ENCODE data around the gene ELOVL2.

Gene ELOVL2

GRCh38 chr6:11056871-11057270 is 12.8 kb upstream of the ELOVL2 start:
- no peak for DNase-seq (ENCODE audit: low read depth)

- DNase-seq (ENCODE audit: low read depth), result no peak
Measured at GRCh38 chr6:11055127-11055627, 11.1 kb upstream of the ELOVL2 start.

GRCh38 chr6:11054722-11055121 is 10.6 kb upstream of the ELOVL2 start:
- no peak for DNase-seq (ENCODE audit: low read depth)

- no peak for DNase-seq (ENCODE audit: low read depth)
Measured at GRCh38 chr6:11053307-11053706, 9.2 kb upstream of the ELOVL2 start.

GRCh38 chr6:11050731-11051130 is 6.6 kb upstream of the ELOVL2 start:
- no peak for DNase-seq (ENCODE audit: low read depth)

- no peak for DNase-seq (ENCODE audit: low read depth)
Measured at GRCh38 chr6:11044712-11045167, 635 bp upstream of the ELOVL2 start.

GRCh38 chr6:11043378-11043960 is 636 bp downstream of the ELOVL2 start:
- no peak for DNase-seq (ENCODE audit: low read depth)

GRCh38 chr6:11042750-11043377 is 1.2 kb downstream of the ELOVL2 start:
- DNase-seq (ENCODE audit: low read depth), result no peak

GRCh38 chr6:11042025-11042749 is 1.9 kb downstream of the ELOVL2 start:
- no peak for DNase-seq (ENCODE audit: low read depth)

- DNase-seq (ENCODE audit: low read depth), result no peak
Measured at GRCh38 chr6:11040134-11040533, 4.0 kb downstream of the ELOVL2 start.

GRCh38 chr6:11039040-11039439 is 5.1 kb downstream of the ELOVL2 start:
- DNase-seq (ENCODE audit: low read depth), result no peak

GRCh38 chr6:11036977-11037430 is 7.1 kb downstream of the ELOVL2 start:
- DNase-seq (ENCODE audit: low read depth), result no peak

GRCh38 chr6:11036351-11036740 is 7.8 kb downstream of the ELOVL2 start:
- no peak for DNase-seq (ENCODE audit: low read depth)

- DNase-seq (ENCODE audit: low read depth), result no peak
Measured at GRCh38 chr6:11035616-11036350, 8.3 kb downstream of the ELOVL2 start.

- DNase-seq (ENCODE audit: low read depth), result no peak
Measured at GRCh38 chr6:11033825-11034224, 10.3 kb downstream of the ELOVL2 start.

GRCh38 chr6:11030904-11031303 is 13.2 kb downstream of the ELOVL2 start:
- no peak for DNase-seq (ENCODE audit: low read depth)

- DNase-seq (ENCODE audit: low read depth), result no peak
Measured at GRCh38 chr6:11028959-11029358, 15.1 kb downstream of the ELOVL2 start.

- DNase-seq (ENCODE audit: low read depth), result no peak
Measured at GRCh38 chr6:11027565-11028110, 16.5 kb downstream of the ELOVL2 start.

- no peak for DNase-seq (ENCODE audit: low read depth)
Measured at GRCh38 chr6:11025921-11026635, 18.0 kb downstream of the ELOVL2 start.

GRCh38 chr6:11025130-11025529 is 19.0 kb downstream of the ELOVL2 start:
- DNase-seq (ENCODE audit: low read depth), result no peak

- no peak for DNase-seq (ENCODE audit: low read depth)
Measured at GRCh38 chr6:11023032-11023431, 21.1 kb downstream of the ELOVL2 start.
